ENCODE data around the gene PPIB.

- no peak for TF ChIP-seq EZH2 (IDR thresholded peaks at IDR 0.05; ENCODE audit: low read length, unreplicated experiment)
- TF ChIP-seq CTCF (conservative IDR thresholded peaks at IDR 0.05; ENCODE audit: low read depth, low read length) = no peak
- no peak for TF ChIP-seq EZH2phosphoT487 (IDR thresholded peaks at IDR 0.05; ENCODE audit: borderline replicate concordance, low read length)
Measured at GRCh38 chr15:64152507-64153387, 10.1 kb downstream of the PPIB start.

Data from PC-3 (cell line).